Gastrocnemius medialis (tissue), 4 donors: Measurements from ENCODE around the gene FCMR. TPM values are rescaled to one million over a fixed set of nuclear protein-coding genes. Genes with fewer than 3 reads are reported as not detected.

Experiments
- ATAC-seq, 2 donors: fragments of 150-250 bp; one replicate each; pipeline ENCODE4 v1.9.1; 2016
- DNase-seq, 2 donors: peaks; one replicate each; pipeline ENCODE4 v3.0.0-alpha.2; 2019
- H3K27ac ChIP-seq, 4 donors: fragments of 200-600 bp; sonication (generic); 1 replicate in 1 of 4; 2 replicates in 3 of 4; pipeline ENCODE4 v1.5.1; 2016 to 2018; ENCODE audit warnings: mild to moderate bottlenecking in 2 of 4, moderate library complexity in 1 of 4
- H3K27me3 ChIP-seq, 3 donors: fragments of 200-600 bp; sonication (generic) in 2 of 3; 1 replicate in 1 of 3; 2 replicates in 2 of 3; pipeline versions ENCODE4 v1.5.1 to v1.6.0; 2016 to 2019; ENCODE audit warnings: mild to moderate bottlenecking in 1 of 3, moderate library complexity in 1 of 3
- H3K36me3 ChIP-seq, 2 donors: fragments of 200-600 bp; sonication (generic) in 1 of 2; one replicate each; pipeline ENCODE4 v1.5.1; 2017 to 2018
- H3K4me1 ChIP-seq, 2 donors: fragments of 200-600 bp; sonication (generic) in 1 of 2; one replicate each; pipeline ENCODE4 v1.5.1; 2016 to 2017; ENCODE audit warnings: mild to moderate bottlenecking in 2 of 2
- H3K4me3 ChIP-seq, 4 donors: fragments of 200-600 bp; sonication (generic) in 3 of 4; 1 replicate in 1 of 4; 2 replicates in 3 of 4; pipeline ENCODE4 v1.5.1; 2016 to 2019; ENCODE audit warnings: mild to moderate bottlenecking in 2 of 4
- H3K9me3 ChIP-seq, 3 donors: fragments of 200-600 bp; sonication (generic) in 2 of 3; 1 replicate in 1 of 3; 2 replicates in 2 of 3; pipeline ENCODE4 v1.5.1; 2016 to 2019
- CTCF ChIP-seq, 5 experiments: fragments of 450-650 bp in 3 of 5; fragments of 200-600 bp in 2 of 5; sonication (generic) in 2 of 5; IDR thresholded peaks in 4 of 5; conservative IDR thresholded peaks in 1 of 5; 1 replicate in 4 of 5; 2 replicates in 1 of 5; pipeline ENCODE4 v1.5.1; 2016 to 2019; ENCODE audit warnings: antibody characterized with exemption in 5 of 5, mild to moderate bottlenecking in 3 of 5, moderate library complexity in 3 of 5
- POLR2A ChIP-seq, 2 donors: fragments of 450-650 bp; IDR thresholded peaks; one replicate each; pipeline ENCODE4 v1.6.1; 2017; ENCODE audit warnings: antibody characterized with exemption in 2 of 2, mild to moderate bottlenecking in 2 of 2, moderate library complexity in 2 of 2
- in situ Hi-C, 4 donors: fragments of 200-750 bp; cut with MboI; loops; one replicate each; pipeline versions ENCODE4 v1.15.0 to v1.8.0; 2017; ENCODE audit warnings: low sequenced_read_pairs in 4 of 4
- intact Hi-C: fragments of 100-400 bp; cut with DNase I; formaldehyde crosslinking; loops from one replicate; pipeline ENCODE4 v1.15.1; 2023; ENCODE audit warnings: low total_unique reads
- total RNA-seq, 4 donors: library from RNA; depleted of rRNA; stranded (reverse); fragments of >200 nt; gene quantifications; one replicate each; pipeline versions ENCODE4 v1.1.0 to v1.2.3, GENCODE V29; 2016

FCMR gene
- total RNA-seq, 4 donors from 2014 or later = 2.1 to 10.2 (median 4.7) TPM

- Histone ChIP-seq H3K4me3 (no peak overlapping the region), H3K27ac (peak overlapping the region in 3 of 4 donors; percentile 43 to 73 (median 59)), H3K36me3 (no peaks in the 10 kb centered on the region), H3K27me3 (no peaks in the 10 kb centered on the region), H3K4me1 (peaks cover 18 to 20% of the 10 kb centered on the region in 2 donors), H3K9me3 (no peaks in the 10 kb centered on the region)
- TF ChIP-seq CTCF (IDR thresholded peaks at IDR 0.05 in 4 of 5, conservative IDR thresholded peaks at IDR 0.05 in 1 of 5) (no peak), POLR2A (IDR thresholded peaks at IDR 0.05) (no peak)
- in situ Hi-C loops = no loop called here
- intact Hi-C loops = no loop called here
- ATAC-seq (peak; percentile 83 to 85), DNase-seq (peak in 1 of 2 donors; percentile 37)
Observed at GRCh38 chr1:206903687-206904086, 18.1 kb downstream of the FCMR start.

GRCh38 chr1:206902702-206903101, 19.0 kb downstream of the FCMR start:
- no peaks in the 10 kb centered on the region for H3K27me3 ChIP-seq
- H3K9me3 ChIP-seq = no peaks in the 10 kb centered on the region
- no peaks in the 10 kb centered on the region for H3K36me3 ChIP-seq
- intact Hi-C loops (no loop called here), in situ Hi-C loops (no loop called here)
- no peak overlapping the region for H3K4me3 ChIP-seq
- peaks cover 22% of the 10 kb centered on the region in 2 donors for H3K4me1 ChIP-seq
- H3K27ac ChIP-seq = peak overlapping the region in 2 of 4 donors; percentile 59 to 73
- ATAC-seq (no peak), DNase-seq (no peak)
- TF ChIP-seq POLR2A (IDR thresholded peaks at IDR 0.05) (no peak), CTCF (IDR thresholded peaks at IDR 0.05 in 4 of 5, conservative IDR thresholded peaks at IDR 0.05 in 1 of 5) (no peak)

DNA sequence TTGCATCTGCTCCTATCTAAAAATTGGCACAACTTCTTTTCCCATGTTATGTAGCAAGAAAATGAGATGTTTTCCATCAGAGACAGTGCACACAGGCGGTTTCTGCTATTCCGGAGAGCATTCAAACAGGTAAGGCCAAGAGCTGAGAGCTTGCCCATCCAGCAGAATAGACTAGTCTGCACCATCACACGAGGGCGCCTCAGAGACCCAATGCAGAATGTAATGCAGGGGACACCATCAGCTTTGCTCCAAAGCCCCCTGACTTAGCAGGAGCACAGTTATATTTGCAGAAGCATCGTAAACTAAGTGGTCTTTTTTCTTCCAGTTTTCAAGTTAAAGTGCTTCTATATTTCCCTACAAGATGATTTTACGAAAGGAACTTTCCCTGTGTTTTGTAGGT, 19.8 kb downstream of the FCMR start:
- peaks cover 18 to 22% of the 10 kb centered on the region in 2 donors for H3K4me1 ChIP-seq
- intact Hi-C loops = no loop called here
- TF ChIP-seq CTCF (IDR thresholded peaks at IDR 0.05 in 4 of 5, conservative IDR thresholded peaks at IDR 0.05 in 1 of 5) = no peak
- TF ChIP-seq POLR2A (IDR thresholded peaks at IDR 0.05) = no peak
- DNase-seq (no peak), ATAC-seq (no peak)
- in situ Hi-C loops = no loop called here
- no peaks in the 10 kb centered on the region for H3K9me3 ChIP-seq
- H3K27me3 ChIP-seq = no peaks in the 10 kb centered on the region
- H3K27ac ChIP-seq = no peak overlapping the region
- H3K4me3 ChIP-seq = no peak overlapping the region
- no peaks in the 10 kb centered on the region for H3K36me3 ChIP-seq

DNA sequence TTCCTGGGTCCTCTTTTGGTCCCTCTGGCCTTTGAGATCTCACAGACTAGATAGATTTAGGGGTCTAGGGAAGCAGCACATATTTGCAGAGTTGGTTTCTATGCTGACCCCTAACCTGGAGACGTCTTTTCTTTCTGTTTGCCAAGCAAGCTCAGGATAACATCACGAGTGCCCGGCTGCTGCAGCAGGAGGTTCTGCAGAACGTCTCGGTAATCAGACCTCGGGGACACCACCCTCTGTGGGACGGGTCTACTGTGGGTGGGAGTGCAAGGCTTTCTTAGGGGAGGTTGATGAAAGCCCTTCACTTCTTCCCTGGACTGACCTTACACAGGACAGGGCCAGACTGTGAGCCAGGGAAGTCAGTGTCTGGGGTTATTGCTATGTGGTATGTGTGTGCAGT, 21.6 kb downstream of the FCMR start:
- H3K36me3 ChIP-seq = no peaks in the 10 kb centered on the region
- H3K9me3 ChIP-seq = no peaks in the 10 kb centered on the region
- H3K27ac ChIP-seq = no peak overlapping the region
- H3K4me3 ChIP-seq = no peak overlapping the region
- in situ Hi-C loops (no loop called here), intact Hi-C loops (no loop called here)
- peaks cover 18 to 28% of the 10 kb centered on the region in 2 donors for H3K4me1 ChIP-seq
- TF ChIP-seq CTCF (IDR thresholded peaks at IDR 0.05 in 4 of 5, conservative IDR thresholded peaks at IDR 0.05 in 1 of 5) = no peak
- TF ChIP-seq POLR2A (IDR thresholded peaks at IDR 0.05) = no peak
- DNase-seq (no peak), ATAC-seq (no peak)
- no peaks in the 10 kb centered on the region for H3K27me3 ChIP-seq

GRCh38 chr1:206899717-206900116, 22.0 kb downstream of the FCMR start:
- DNase-seq (no peak), ATAC-seq (no peak)
- intact Hi-C loops = no loop called here
- Histone ChIP-seq H3K36me3 (no peaks in the 10 kb centered on the region), H3K4me1 (peaks cover 18 to 28% of the 10 kb centered on the region in 2 donors), H3K27me3 (no peaks in the 10 kb centered on the region), H3K27ac (peak overlapping the region in 1 of 4 donors; percentile 58), H3K4me3 (no peak overlapping the region), H3K9me3 (no peaks in the 10 kb centered on the region)
- in situ Hi-C loops = no loop called here
- TF ChIP-seq POLR2A (IDR thresholded peaks at IDR 0.05) (no peak), CTCF (IDR thresholded peaks at IDR 0.05 in 4 of 5, conservative IDR thresholded peaks at IDR 0.05 in 1 of 5) (no peak)
